Gastroesophageal sphincter (tissue), 4 donors: Measurements from ENCODE around the gene TSHZ2. TPM values are rescaled to one million over a fixed set of nuclear protein-coding genes. Genes with fewer than 3 reads are reported as not detected.
"Not testable (repeated sequence)": the region's sequence is repeated elsewhere in the genome, so short reads cannot be mapped to it uniquely, and the experiment has no call there.

ENCODE experiments used
- ATAC-seq: fragments of 150-250 bp; one replicate; pipeline ENCODE4 v1.9.1; 2016; ENCODE audit warnings: mild to moderate bottlenecking, moderate library complexity
- H3K27ac ChIP-seq, 4 donors: fragments of 200-600 bp; sonication (generic) in 3 of 4; 1 replicate in 3 of 4; 2 replicates in 1 of 4; pipeline ENCODE4 v1.5.1; 2016 to 2019
- H3K27me3 ChIP-seq: fragments of 200-600 bp; sonication (generic); one replicate; pipeline ENCODE4 v1.5.1; 2019
- H3K36me3 ChIP-seq, 2 donors: fragments of 200-600 bp; sonication (generic); one replicate each; pipeline ENCODE4 v1.5.1; 2019; ENCODE audit warnings: control low read depth in 1 of 2
- H3K4me1 ChIP-seq, 3 donors: fragments of 200-600 bp; sonication (generic); 1 replicate in 2 of 3; 2 replicates in 1 of 3; pipeline ENCODE4 v1.5.1; 2016 to 2019; ENCODE audit warnings: control low read depth in 2 of 3
- H3K4me3 ChIP-seq, 2 donors: fragments of 200-600 bp; sonication (generic); one replicate each; pipeline ENCODE4 v1.5.1; 2019; ENCODE audit warnings: mild to moderate bottlenecking in 1 of 2, moderate library complexity in 1 of 2
- H3K9me3 ChIP-seq, 3 donors: fragments of 200-600 bp; sonication (generic); one replicate each; pipeline ENCODE4 v1.5.1; 2017 to 2019; ENCODE audit warnings: control low read depth in 2 of 3
- EP300 ChIP-seq: sonication (generic); formaldehyde crosslinking; IDR thresholded peaks from one replicate; pipeline ENCODE4 v1.6.1; 2017; ENCODE audit warnings: antibody characterized with exemption, mild to moderate bottlenecking
- POLR2A ChIP-seq, 2 donors: fragments of 450-650 bp; IDR thresholded peaks; one replicate each; pipeline ENCODE4 v1.6.1; 2017; ENCODE audit warnings: antibody characterized with exemption in 2 of 2, mild to moderate bottlenecking in 2 of 2, moderate library complexity in 1 of 2
- POLR2AphosphoS5 ChIP-seq: sonication (generic); formaldehyde crosslinking; IDR thresholded peaks from one replicate; pipeline ENCODE4 v1.6.1; 2017; ENCODE audit warnings: antibody characterized with exemption
- WGBS, 2 donors: methylation state at CpG; one replicate each; pipeline ENCODE4 v1.1.5; 2018; ENCODE audit warnings: low coverage in 1 of 2; 5-methylcytosine and 5-hydroxymethylcytosine counted together
- total RNA-seq, 4 donors: library from RNA; depleted of rRNA; stranded (reverse); fragments of >200 nt; gene quantifications; one replicate each; pipeline ENCODE4 v1.1.0, GENCODE V29; 2016
- TF ChIP-seq, protein P1 (sequence below), 4 experiments: fragments of 200-600 bp in 2 of 4; fragments of 450-650 bp in 2 of 4; sonication (generic) in 1 of 4; IDR thresholded peaks; one replicate each; pipeline ENCODE4 v1.5.1; 2017 to 2019; ENCODE audit warnings: antibody characterized with exemption in 4 of 4, mild to moderate bottlenecking in 2 of 4, moderate library complexity in 2 of 4

TSHZ2 gene
- total RNA-seq, 4 donors from 2014 or later: 9.9 to 21.3 (median 12.2) TPM

DNA sequence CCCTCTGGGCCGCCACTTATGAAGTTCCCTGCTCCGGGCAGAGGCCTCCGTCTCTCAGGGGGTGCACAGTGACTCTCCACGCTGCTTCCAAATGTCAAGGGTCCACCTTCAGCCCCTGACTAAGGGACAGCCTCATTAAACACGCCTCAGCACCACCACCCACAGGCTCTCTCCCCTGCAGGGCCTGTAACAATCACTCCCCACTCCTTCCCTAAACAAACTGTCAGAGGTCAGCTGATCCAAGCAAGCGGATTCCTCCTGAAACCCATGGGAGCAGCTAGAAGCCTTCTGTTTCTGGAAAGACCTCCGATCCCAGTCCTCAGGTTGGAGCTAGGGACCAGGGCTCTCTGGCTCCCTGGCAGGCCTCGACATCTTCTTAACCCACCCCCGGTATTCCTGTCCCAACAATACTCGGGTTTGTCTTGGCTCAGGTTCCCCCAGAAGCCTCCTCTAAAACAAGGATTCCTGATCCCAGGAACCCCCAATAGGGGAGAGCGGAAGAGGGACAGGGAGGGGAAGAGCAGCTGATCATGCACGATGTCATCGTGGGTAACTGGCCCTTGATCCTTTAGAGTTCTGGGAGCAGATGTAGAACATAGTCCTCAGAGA, 440.5 kb downstream of the TSHZ2 start:
- Histone ChIP-seq H3K36me3 (no peaks in the 10 kb centered on the region), H3K27me3 (peaks cover 13% of the 10 kb centered on the region), H3K27ac (no peak overlapping the region), H3K4me3 (no peak overlapping the region), H3K4me1 (no peaks in the 10 kb centered on the region), H3K9me3 (no peaks in the 10 kb centered on the region)
- WGBS, 2 donors: 71 to 80% methylated on average over 2 to 7 of the region's 13 CpGs
- TF ChIP-seq, protein P1, sequence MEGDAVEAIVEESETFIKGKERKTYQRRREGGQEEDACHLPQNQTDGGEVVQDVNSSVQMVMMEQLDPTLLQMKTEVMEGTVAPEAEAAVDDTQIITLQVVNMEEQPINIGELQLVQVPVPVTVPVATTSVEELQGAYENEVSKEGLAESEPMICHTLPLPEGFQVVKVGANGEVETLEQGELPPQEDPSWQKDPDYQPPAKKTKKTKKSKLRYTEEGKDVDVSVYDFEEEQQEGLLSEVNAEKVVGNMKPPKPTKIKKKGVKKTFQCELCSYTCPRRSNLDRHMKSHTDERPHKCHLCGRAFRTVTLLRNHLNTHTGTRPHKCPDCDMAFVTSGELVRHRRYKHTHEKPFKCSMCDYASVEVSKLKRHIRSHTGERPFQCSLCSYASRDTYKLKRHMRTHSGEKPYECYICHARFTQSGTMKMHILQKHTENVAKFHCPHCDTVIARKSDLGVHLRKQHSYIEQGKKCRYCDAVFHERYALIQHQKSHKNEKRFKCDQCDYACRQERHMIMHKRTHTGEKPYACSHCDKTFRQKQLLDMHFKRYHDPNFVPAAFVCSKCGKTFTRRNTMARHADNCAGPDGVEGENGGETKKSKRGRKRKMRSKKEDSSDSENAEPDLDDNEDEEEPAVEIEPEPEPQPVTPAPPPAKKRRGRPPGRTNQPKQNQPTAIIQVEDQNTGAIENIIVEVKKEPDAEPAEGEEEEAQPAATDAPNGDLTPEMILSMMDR (IDR thresholded peaks at IDR 0.05): no peak
- no peak for TF ChIP-seq POLR2A (IDR thresholded peaks at IDR 0.05)
- no peak for TF ChIP-seq EP300
- no peak for TF ChIP-seq POLR2AphosphoS5
- ATAC-seq: no peak

DNA sequence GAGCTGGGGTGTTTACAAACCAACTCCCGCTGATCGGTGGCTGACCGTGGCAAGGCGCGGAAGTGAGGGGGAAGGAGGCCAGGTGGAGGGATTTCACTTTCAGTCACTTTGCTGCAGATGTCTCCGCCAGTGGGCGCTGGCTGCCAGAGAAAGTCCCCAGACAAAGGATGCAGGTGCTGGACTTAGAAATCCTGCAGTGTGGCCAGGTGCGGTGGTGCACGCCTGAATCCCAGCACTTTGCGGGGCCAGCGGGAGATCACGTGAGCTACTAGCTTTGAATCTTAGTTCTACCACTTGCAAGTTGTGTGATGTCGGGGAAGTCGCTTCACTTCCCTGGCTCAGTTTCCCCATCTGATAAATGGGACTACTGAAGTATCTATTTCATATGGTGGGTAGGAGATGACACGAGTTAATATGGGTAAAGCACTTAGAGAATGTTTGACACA, 441.1 kb downstream of the TSHZ2 start:
- H3K36me3 ChIP-seq: no peaks in the 10 kb centered on the region
- peaks cover 13% of the 10 kb centered on the region for H3K27me3 ChIP-seq
- H3K4me3 ChIP-seq: no peak overlapping the region
- no peaks in the 10 kb centered on the region for H3K9me3 ChIP-seq
- no peak overlapping the region for H3K27ac ChIP-seq
- WGBS, 2 donors: 71 to 80% methylated on average over 10 to 12 of the region's 15 CpGs
- H3K4me1 ChIP-seq: no peaks in the 10 kb centered on the region
- TF ChIP-seq POLR2AphosphoS5 (no peak), POLR2A (IDR thresholded peaks at IDR 0.05) (no peak), EP300 (no peak)
- TF ChIP-seq, protein P1 (IDR thresholded peaks at IDR 0.05): no peak
- ATAC-seq: no peak

DNA sequence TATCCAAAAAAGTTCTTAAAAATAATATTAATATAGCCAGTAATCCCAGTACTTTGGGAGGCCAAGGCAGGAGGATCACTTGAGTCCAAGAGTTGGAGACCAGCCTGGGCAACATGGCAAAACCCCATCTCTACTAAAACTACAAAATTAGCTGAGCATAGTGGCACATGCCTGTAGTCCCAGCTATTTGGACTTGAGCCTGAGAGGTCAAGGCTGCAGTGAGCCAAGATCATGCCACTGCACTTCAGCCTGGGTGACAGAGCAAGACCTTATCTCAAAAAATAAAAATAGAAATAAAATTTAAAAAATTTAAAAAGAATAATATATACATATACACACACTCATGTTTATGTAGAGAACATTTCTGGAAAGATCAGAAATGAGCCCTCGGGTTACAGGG, 441.7 kb downstream of the TSHZ2 start:
- not testable (repeated sequence) for H3K27ac ChIP-seq, H3K9me3 ChIP-seq, ATAC-seq, H3K4me1 ChIP-seq, H3K36me3 ChIP-seq, H3K4me3 ChIP-seq
- WGBS, 2 donors: 67 to 100% methylated on average over 1 of the region's 1 CpG
- peaks cover 13% of the 10 kb centered on the region for H3K27me3 ChIP-seq

DNA sequence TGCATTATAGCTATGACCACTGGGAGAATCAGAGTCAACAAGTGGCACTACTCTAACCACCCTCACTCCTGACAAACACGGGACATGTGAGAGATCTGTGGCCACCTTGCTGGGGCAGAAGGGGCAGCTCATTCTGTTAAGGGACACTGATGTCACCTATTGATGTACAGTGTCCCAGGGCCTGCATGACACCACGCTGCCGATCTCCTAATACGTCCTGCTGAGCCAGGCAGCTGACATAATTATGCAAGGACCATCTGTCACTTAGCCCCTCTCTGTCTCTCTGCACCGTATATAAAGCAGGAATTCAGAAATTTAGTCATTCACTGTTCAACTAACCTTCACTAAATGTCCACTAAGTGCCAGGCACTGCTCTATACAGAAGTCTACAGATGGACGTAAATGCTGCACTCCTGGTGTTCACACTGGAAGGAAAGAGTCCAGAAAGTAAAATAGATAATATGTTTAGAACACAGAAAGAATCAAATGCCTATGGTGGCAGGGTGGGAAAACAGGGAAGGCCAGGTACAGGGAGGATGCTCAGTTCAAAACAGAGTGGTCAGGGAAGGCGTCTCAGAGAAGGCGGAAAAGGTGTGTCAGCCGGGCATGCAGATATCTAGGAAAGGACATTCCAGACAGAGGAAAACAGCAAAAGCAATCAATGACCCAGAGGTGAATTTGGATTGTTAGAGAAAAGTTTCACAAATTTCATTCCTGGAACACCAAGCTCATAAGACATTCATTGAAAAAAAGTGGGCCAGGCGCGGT, 447.7 kb downstream of the TSHZ2 start:
- Histone ChIP-seq H3K27ac (no peak overlapping the region), H3K36me3 (no peaks in the 10 kb centered on the region), H3K4me1 (no peaks in the 10 kb centered on the region), H3K9me3 (no peaks in the 10 kb centered on the region), H3K4me3 (no peak overlapping the region), H3K27me3 (no peaks in the 10 kb centered on the region)
- no peak for ATAC-seq
- WGBS, 2 donors: 89% methylated on average over 4 to 11 of the region's 11 CpGs
- TF ChIP-seq POLR2A (IDR thresholded peaks at IDR 0.05): no peak

DNA sequence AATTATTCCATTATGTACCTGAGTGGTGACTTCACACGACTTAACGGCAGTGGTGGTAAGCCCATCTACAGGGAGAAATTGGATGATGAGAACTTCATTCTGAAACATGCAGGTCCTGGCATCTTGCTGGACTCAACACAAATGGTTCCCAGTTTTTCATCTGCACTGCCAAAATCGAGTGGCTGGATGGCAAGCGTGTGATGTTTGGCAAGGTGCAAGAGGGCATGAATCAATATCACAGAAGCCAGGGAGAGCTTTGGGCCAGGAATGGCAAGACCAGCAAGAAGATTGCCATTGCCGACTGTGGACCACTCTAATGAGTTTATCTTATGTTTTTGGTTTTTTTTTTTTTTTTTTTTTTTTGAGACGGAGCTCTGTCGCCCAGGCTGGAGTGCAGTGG, 449.2 kb downstream of the TSHZ2 start:
- Histone ChIP-seq H3K27ac (no peak overlapping the region), H3K27me3 (no peaks in the 10 kb centered on the region), H3K9me3 (no peaks in the 10 kb centered on the region), H3K4me3 (no peak overlapping the region), H3K36me3 (no peaks in the 10 kb centered on the region), H3K4me1 (no peaks in the 10 kb centered on the region)
- ATAC-seq: no peak
- WGBS, 2 donors: 94 to 95% methylated on average over 2 to 6 of the region's 7 CpGs
- no peak for TF ChIP-seq POLR2A (IDR thresholded peaks at IDR 0.05)
- TF ChIP-seq EP300: no peak
- no peak for TF ChIP-seq POLR2AphosphoS5
- TF ChIP-seq, protein P1 (IDR thresholded peaks at IDR 0.05): no peak

DNA sequence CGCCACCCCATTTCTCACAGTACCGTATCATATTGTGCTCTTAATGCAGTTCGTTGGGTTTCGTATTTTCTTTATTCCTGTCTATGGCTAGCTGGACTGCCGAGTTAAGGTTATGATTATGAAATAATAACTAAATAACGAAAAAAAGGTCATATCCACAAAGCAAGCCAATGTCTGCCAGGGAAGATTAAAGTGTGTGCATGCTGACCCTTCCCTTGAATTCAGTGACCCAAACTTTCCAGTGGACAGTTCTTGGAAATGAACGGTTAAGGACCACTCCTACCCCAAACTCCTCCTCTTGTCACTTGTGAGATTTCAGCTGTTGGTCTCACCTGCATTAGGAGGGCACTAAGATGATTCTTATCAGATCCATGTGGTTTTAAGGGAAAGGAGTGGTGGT, 449.9 kb downstream of the TSHZ2 start:
- TF ChIP-seq, protein P1 (IDR thresholded peaks at IDR 0.05): no peak
- TF ChIP-seq EP300: no peak
- no peak for TF ChIP-seq POLR2AphosphoS5
- TF ChIP-seq POLR2A (IDR thresholded peaks at IDR 0.05): no peak
- H3K9me3 ChIP-seq: no peaks in the 10 kb centered on the region
- H3K27ac ChIP-seq: no peak overlapping the region
- ATAC-seq: no peak
- 83 to 86% methylated on average over 2 to 7 of the region's 7 CpGs for WGBS, 2 donors
- H3K4me1 ChIP-seq: no peaks in the 10 kb centered on the region
- H3K4me3 ChIP-seq: no peak overlapping the region
- H3K36me3 ChIP-seq: no peaks in the 10 kb centered on the region
- no peaks in the 10 kb centered on the region for H3K27me3 ChIP-seq
